SK-N-SH treated with all-trans-retinoic acid at 6 μM for 48 hours (cell line): ENCODE results near the gene ZNHIT2.

Experiments
- ATAC-seq: fragments of 200-7000 bp; cut with Tn5 transposase; 3 replicates; pipeline ENCODE4 v1.9.1; 2020; ENCODE audit warnings: mild to moderate bottlenecking, moderate library complexity
- ARNTL ChIP-seq: fragments of 450-650 bp; formaldehyde crosslinking; IDR thresholded peaks from 2 replicates; pipeline ENCODE4 v1.5.0; 2020; ENCODE audit warnings: low read depth, mild to moderate bottlenecking, moderate library complexity, borderline replicate concordance
- BACH2 ChIP-seq: fragments of 250-450 bp; sonication (Bioruptor Pico); IDR thresholded peaks from 2 replicates; pipeline ENCODE4 v1.9.0; 2021; ENCODE audit warnings: mild to moderate bottlenecking, borderline replicate concordance
- CREB5 ChIP-seq: fragments of 250-450 bp; sonication (Bioruptor Pico); IDR thresholded peaks from 2 replicates; pipeline ENCODE4 v1.5.1; 2020; ENCODE audit warnings: low read depth, mild to moderate bottlenecking, moderate library complexity
- CSDC2 ChIP-seq: fragments of 250-450 bp; sonication (Bioruptor Pico); IDR thresholded peaks from 2 replicates; pipeline ENCODE4 v1.5.0; 2020; ENCODE audit warnings: mild to moderate bottlenecking, moderate library complexity
- ESRRG ChIP-seq: fragments of 250-450 bp; sonication (Bioruptor Pico); IDR thresholded peaks from 2 replicates; pipeline ENCODE4 v1.6.1; 2021; ENCODE audit warnings: mild to moderate bottlenecking
- GLIS3 ChIP-seq: fragments of 250-450 bp; sonication (Bioruptor Pico); IDR thresholded peaks from 2 replicates; pipeline ENCODE4 v1.5.0; 2020; ENCODE audit warnings: mild to moderate bottlenecking, moderate library complexity
- ISL1 ChIP-seq: fragments of 250-450 bp; sonication (Bioruptor Pico); IDR thresholded peaks from 2 replicates; pipeline ENCODE4 v2.1.2; 2022; ENCODE audit warnings: mild to moderate bottlenecking, moderate library complexity
- OSR1 ChIP-seq: fragments of 250-450 bp; sonication (Bioruptor Pico); IDR thresholded peaks from 2 replicates; pipeline ENCODE4 v1.8.0; 2022; ENCODE audit warnings: moderate library complexity, mild to moderate bottlenecking, inconsistent platforms
- PPARA ChIP-seq: fragments of 250-450 bp; sonication (Bioruptor Pico); IDR thresholded peaks from 2 replicates; pipeline ENCODE4 v1.5.0; 2020; ENCODE audit warnings: mild to moderate bottlenecking, borderline replicate concordance
- RARB ChIP-seq: fragments of 250-450 bp; sonication (Bioruptor Pico); IDR thresholded peaks from 2 replicates; pipeline ENCODE4 v1.8.0; 2021; ENCODE audit warnings: mild to moderate bottlenecking, moderate library complexity
- SNAI2 ChIP-seq: fragments of 250-450 bp; sonication (Bioruptor Pico); IDR thresholded peaks from 2 replicates; pipeline ENCODE4 v1.5.0; 2020; ENCODE audit warnings: mild to moderate bottlenecking, moderate library complexity
- TOX ChIP-seq: fragments of 250-450 bp; sonication (Bioruptor Pico); IDR thresholded peaks from 2 replicates; pipeline ENCODE4 v1.8.0; 2021; ENCODE audit warnings: mild to moderate bottlenecking, moderate library complexity, borderline replicate concordance
- TSHZ2 ChIP-seq: fragments of 250-450 bp; sonication (Bioruptor Pico); IDR thresholded peaks from 2 replicates; pipeline ENCODE4 v1.5.0; 2020; ENCODE audit warnings: mild to moderate bottlenecking, moderate library complexity
- ZC3H10 ChIP-seq: fragments of 250-450 bp; sonication (Bioruptor Pico); IDR thresholded peaks from 2 replicates; pipeline ENCODE4 v1.5.1; 2021; ENCODE audit warnings: mild to moderate bottlenecking, moderate library complexity
- ZFP3 ChIP-seq: fragments of 250-450 bp; sonication (Bioruptor Pico); IDR thresholded peaks from 2 replicates; pipeline ENCODE4 v1.5.0; 2020; ENCODE audit warnings: mild to moderate bottlenecking, moderate library complexity
- ZFP30 ChIP-seq: fragments of 450-650 bp; formaldehyde crosslinking; IDR thresholded peaks from 2 replicates; pipeline ENCODE4 v1.5.0; 2022; ENCODE audit warnings: mild to moderate bottlenecking, moderate library complexity
- ZNF565 ChIP-seq: fragments of 450-650 bp; formaldehyde crosslinking; conservative IDR thresholded peaks from 2 replicates; pipeline ENCODE4 v1.5.0; 2020; ENCODE audit warnings: low read depth, mild to moderate bottlenecking, moderate library complexity
- ZNF70 ChIP-seq: fragments of 450-650 bp; formaldehyde crosslinking; IDR thresholded peaks from 2 replicates; pipeline ENCODE4 v1.5.0; 2020; ENCODE audit warnings: mild to moderate bottlenecking, moderate library complexity
- ZNF8 ChIP-seq: fragments of 450-650 bp; formaldehyde crosslinking; IDR thresholded peaks from 2 replicates; pipeline ENCODE4 v1.5.0; 2020; ENCODE audit warnings: mild to moderate bottlenecking, moderate library complexity
- TF ChIP-seq, protein P1 (sequence below): fragments of 250-450 bp; sonication (Bioruptor Pico); IDR thresholded peaks from 2 replicates; pipeline ENCODE4 v1.8.0; 2020; ENCODE audit warnings: mild to moderate bottlenecking, moderate library complexity, borderline replicate concordance

ZNHIT2 gene

DNA sequence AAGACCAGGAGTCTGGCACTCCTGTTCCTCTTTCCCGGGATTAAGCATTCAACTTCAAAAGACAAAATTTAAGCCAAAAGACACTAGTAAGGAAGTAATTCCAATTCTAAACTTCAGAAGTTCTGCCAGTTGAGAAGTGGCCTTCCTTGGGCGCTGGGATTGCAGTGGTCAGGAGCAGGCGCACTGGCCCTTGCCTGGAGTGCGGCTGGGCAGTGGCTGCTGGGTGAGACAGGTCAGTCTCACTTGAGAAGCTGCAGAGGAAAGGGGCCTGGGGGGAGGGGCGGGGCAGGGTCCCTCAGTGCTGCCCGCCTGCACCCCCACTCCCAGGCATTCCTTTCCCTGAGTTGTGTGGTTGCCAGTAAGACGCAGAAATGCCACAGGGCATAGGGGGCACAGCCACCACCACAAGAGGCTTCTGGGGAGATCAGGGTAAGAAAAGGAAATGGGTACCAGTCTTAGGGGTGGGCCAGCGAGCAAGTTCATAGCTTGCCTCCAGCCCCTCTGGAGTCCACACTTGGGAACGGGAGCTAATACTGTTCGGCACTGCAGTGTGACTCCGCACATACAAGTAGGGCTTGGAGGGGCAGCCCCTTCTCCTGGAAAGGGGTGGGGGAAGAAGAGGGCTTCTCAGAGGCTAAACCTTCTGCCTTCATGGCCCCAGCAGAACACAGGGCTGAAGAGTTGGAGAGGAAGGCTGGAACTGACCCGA is 10.1 kb upstream of the ZNHIT2 start:
- ATAC-seq = no peak; the same call in 2 of the 3 replicates

GRCh38 chr11:65126624-65127274 is 9.2 kb upstream of the ZNHIT2 start:
- no peak for ATAC-seq
- no peak for TF ChIP-seq RARB
- TF ChIP-seq ARNTL (CRISPR knock-in tag) = no peak
- no peak for TF ChIP-seq ZNF70 (CRISPR knock-in tag)
- TF ChIP-seq TSHZ2 (CRISPR knock-in tag) = no peak
- no peak for TF ChIP-seq ESRRG
- no peak for TF ChIP-seq OSR1 (CRISPR knock-in tag)
- TF ChIP-seq SNAI2 (CRISPR knock-in tag) = no peak
- no peak for TF ChIP-seq ZNF565 (CRISPR knock-in tag)
- TF ChIP-seq ZC3H10 = no peak
- no peak for TF ChIP-seq BACH2 (CRISPR knock-in tag)
- no peak for TF ChIP-seq CSDC2 (CRISPR knock-in tag)
- TF ChIP-seq, protein P1, sequence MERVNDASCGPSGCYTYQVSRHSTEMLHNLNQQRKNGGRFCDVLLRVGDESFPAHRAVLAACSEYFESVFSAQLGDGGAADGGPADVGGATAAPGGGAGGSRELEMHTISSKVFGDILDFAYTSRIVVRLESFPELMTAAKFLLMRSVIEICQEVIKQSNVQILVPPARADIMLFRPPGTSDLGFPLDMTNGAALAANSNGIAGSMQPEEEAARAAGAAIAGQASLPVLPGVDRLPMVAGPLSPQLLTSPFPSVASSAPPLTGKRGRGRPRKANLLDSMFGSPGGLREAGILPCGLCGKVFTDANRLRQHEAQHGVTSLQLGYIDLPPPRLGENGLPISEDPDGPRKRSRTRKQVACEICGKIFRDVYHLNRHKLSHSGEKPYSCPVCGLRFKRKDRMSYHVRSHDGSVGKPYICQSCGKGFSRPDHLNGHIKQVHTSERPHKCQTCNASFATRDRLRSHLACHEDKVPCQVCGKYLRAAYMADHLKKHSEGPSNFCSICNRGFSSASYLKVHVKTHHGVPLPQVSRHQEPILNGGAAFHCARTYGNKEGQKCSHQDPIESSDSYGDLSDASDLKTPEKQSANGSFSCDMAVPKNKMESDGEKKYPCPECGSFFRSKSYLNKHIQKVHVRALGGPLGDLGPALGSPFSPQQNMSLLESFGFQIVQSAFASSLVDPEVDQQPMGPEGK = no peak
- no peak for TF ChIP-seq TOX
- TF ChIP-seq GLIS3 (CRISPR knock-in tag) = no peak
- TF ChIP-seq ZFP3 (CRISPR knock-in tag) = no peak
- no peak for TF ChIP-seq ISL1
- TF ChIP-seq PPARA (CRISPR knock-in tag) = no peak
- no peak for TF ChIP-seq ZFP30 (CRISPR knock-in tag)

More for the DNA sequence above, 10.1 kb upstream of the ZNHIT2 start:
- TF ChIP-seq CSDC2 (CRISPR knock-in tag) = no peak
- TF ChIP-seq ZFP30 (CRISPR knock-in tag) = no peak
- TF ChIP-seq OSR1 (CRISPR knock-in tag) = no peak
- TF ChIP-seq ARNTL (CRISPR knock-in tag) = no peak
- no peak for TF ChIP-seq CREB5 (CRISPR knock-in tag)
- no peak for TF ChIP-seq RARB
- no peak for TF ChIP-seq ZNF565 (CRISPR knock-in tag)
- no peak for TF ChIP-seq SNAI2 (CRISPR knock-in tag)
- no peak for TF ChIP-seq TOX
- no peak for TF ChIP-seq PPARA (CRISPR knock-in tag)
- no peak for TF ChIP-seq ZC3H10
- TF ChIP-seq ZNF70 (CRISPR knock-in tag) = no peak
- no peak for TF ChIP-seq ZFP3 (CRISPR knock-in tag)
- TF ChIP-seq, all 23 proteins: peak for 0

- ATAC-seq = no peak
- TF ChIP-seq ZNF8 = no peak
- TF ChIP-seq ESRRG = no peak
- TF ChIP-seq BACH2 (CRISPR knock-in tag) = no peak
- no peak for TF ChIP-seq OSR1 (CRISPR knock-in tag)
These were observed 7.9 kb upstream of the ZNHIT2 start for GRCh38 chr11:65125197-65126056.
